Right lobe of liver (tissue), 6 donors: Measurements from ENCODE around the gene RDH12. TPM values are rescaled to one million over a fixed set of nuclear protein-coding genes. Genes with fewer than 3 reads are reported as not detected.
"Not testable (repeated sequence)": the region's sequence is repeated elsewhere in the genome, so short reads cannot be mapped to it uniquely, and the experiment has no call there.

Source experiments
- ATAC-seq, 4 donors: fragments of 200-7000 bp; cut with Tn5 transposase; one replicate each; pipeline ENCODE4 v1.9.1; 2020; ENCODE audit warnings: mild to moderate bottlenecking in 4 of 4, moderate library complexity in 4 of 4
- DNase-seq, 3 donors: peaks; one replicate each; pipeline ENCODE4 v3.0.0-alpha.2; 2020
- H3K27ac ChIP-seq, 3 donors: fragments of 200-600 bp; one replicate each; pipeline ENCODE4 v1.8.0; 2022
- H3K27me3 ChIP-seq, 2 donors: fragments of 200-600 bp; one replicate each; pipeline ENCODE4 v1.8.0; 2022
- H3K36me3 ChIP-seq, 4 donors: fragments of 200-600 bp; sonication (generic) in 1 of 4; one replicate each; pipeline versions ENCODE4 v1.5.1 to v1.8.0; 2017 to 2022; ENCODE audit warnings: control low read depth in 1 of 4
- H3K4me1 ChIP-seq, 4 donors: fragments of 200-600 bp; sonication (generic) in 1 of 4; one replicate each; pipeline versions ENCODE4 v1.5.1 to v1.8.0; 2017 to 2022; ENCODE audit warnings: control low read depth in 1 of 4
- H3K4me3 ChIP-seq, 3 donors: fragments of 200-600 bp; one replicate each; pipeline ENCODE4 v1.8.0; 2022
- H3K9me3 ChIP-seq, 4 donors: fragments of 200-600 bp; sonication (generic) in 1 of 4; one replicate each; pipeline versions ENCODE4 v1.5.1 to v1.8.0; 2017 to 2022; ENCODE audit warnings: control low read depth in 1 of 4
- POLR2A ChIP-seq: fragments of 450-650 bp; IDR thresholded peaks from one replicate; pipeline ENCODE4 v1.6.1; 2017; ENCODE audit warnings: antibody characterized with exemption, mild to moderate bottlenecking
- WGBS: methylation state at CpG from one replicate; pipeline ENCODE4 v1.1.6; 2018; ENCODE audit warnings: low coverage, low lambda C conversion rate; ENCODE audit not compliant: insufficient coverage; ENCODE audit errors: missing lambda C conversion rate; 5-methylcytosine and 5-hydroxymethylcytosine counted together
- intact Hi-C, 2 donors: fragments of 100-400 bp; cut with DNase I; formaldehyde crosslinking; loops; one replicate each; pipeline versions ENCODE4 v1.11.2 to v1.14.1; 2022
- total RNA-seq, 6 experiments: library from RNA; depleted of rRNA in 2 of 6; stranded (reverse); fragments of >200 nt in 2 of 6; fragmentation: NEBNext Ultra II Directional in 3 of 6; extraction: Animal tissue kit (Norgen Biotek cat#: 25700) in 3 of 6; gene quantifications; one replicate each; pipeline versions ENCODE4 v1.1.0 to v1.2.4, GENCODE V29; 2016 to 2023
- TF ChIP-seq, protein P1 (sequence below), 4 donors: fragments of 200-600 bp in 3 of 4; fragments of 450-650 bp in 1 of 4; IDR thresholded peaks; one replicate each; pipeline versions ENCODE4 v1.5.1 to v1.8.0; 2016 to 2022; ENCODE audit warnings: antibody characterized with exemption in 4 of 4, mild to moderate bottlenecking in 2 of 4
- donor health status: DM: no; HTN: yes; CAD: no.
- donor health status: DM: no; HTN: no; CAD: no.
- donor health status: DM: no; HTN: no; CAD: no.
- donor health status: DM: no; HTN: yes; CAD: no.
- donor health status: DM: no; HTN: yes; CAD: no.

RDH12 gene
- total RNA-seq, 6 experiments from 2014 or later: 0.22 to 2.4 (median 1.2) TPM

DNA sequence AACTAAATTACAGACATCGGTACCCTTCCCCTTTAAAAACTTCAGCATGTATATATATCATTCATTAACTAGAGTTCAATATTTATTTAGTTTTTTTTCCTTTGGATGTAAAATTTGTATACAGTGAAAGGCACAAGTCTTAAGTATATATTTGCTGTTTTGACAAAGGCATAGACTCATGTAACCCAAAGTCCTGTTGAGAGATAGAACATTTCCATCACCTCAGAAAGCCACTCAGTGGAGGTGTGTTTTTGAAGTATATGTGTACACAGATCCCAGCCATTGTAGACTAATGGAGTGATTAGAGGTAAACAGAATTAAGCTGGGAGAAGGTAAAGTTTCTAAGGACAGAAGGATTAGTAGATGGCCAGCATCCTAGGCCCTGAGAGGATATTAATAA lies 15.4 kb downstream of the RDH12 start:
- H3K27ac ChIP-seq: no peak overlapping the region
- H3K9me3 ChIP-seq: no peaks in the 10 kb centered on the region
- WGBS: 100% methylated on average over 1 of the region's 1 CpG
- no peaks in the 10 kb centered on the region for H3K36me3 ChIP-seq
- H3K4me1 ChIP-seq: no peaks in the 10 kb centered on the region
- DNase-seq (no peak), ATAC-seq (no peak)
- H3K27me3 ChIP-seq: no peaks in the 10 kb centered on the region
- no peak overlapping the region for H3K4me3 ChIP-seq
- intact Hi-C loops: no loop called here
- TF ChIP-seq, protein P1, sequence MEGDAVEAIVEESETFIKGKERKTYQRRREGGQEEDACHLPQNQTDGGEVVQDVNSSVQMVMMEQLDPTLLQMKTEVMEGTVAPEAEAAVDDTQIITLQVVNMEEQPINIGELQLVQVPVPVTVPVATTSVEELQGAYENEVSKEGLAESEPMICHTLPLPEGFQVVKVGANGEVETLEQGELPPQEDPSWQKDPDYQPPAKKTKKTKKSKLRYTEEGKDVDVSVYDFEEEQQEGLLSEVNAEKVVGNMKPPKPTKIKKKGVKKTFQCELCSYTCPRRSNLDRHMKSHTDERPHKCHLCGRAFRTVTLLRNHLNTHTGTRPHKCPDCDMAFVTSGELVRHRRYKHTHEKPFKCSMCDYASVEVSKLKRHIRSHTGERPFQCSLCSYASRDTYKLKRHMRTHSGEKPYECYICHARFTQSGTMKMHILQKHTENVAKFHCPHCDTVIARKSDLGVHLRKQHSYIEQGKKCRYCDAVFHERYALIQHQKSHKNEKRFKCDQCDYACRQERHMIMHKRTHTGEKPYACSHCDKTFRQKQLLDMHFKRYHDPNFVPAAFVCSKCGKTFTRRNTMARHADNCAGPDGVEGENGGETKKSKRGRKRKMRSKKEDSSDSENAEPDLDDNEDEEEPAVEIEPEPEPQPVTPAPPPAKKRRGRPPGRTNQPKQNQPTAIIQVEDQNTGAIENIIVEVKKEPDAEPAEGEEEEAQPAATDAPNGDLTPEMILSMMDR (IDR thresholded peaks at IDR 0.05): no peak
- no peak for TF ChIP-seq POLR2A

DNA sequence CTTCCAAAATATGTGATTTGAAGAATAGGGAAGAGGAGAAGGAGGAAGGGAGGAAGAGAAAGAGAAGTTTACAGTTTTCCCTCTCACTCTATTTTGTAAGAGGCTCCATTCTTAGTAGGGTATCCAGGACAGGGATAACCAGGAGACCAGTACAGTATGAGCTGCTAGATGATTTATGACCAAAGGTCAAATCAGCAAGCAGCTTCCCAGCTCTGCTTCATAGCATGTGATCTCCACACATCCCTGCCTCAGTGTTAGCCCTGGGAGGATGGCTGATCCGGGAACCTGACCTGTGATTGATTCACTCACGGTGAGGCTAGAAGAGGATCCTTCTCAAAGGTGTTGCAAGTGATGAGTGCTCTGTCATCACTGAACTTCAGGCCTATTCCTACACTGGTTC lies 16.6 kb downstream of the RDH12 start:
- peak in 1 of 4 donors; percentile 43 for ATAC-seq
- 40% methylated on average over 1 of the region's 2 CpGs for WGBS
- TF ChIP-seq, protein P1 (IDR thresholded peaks at IDR 0.05): no peak
- no peak overlapping the region for H3K27ac ChIP-seq
- no peak overlapping the region for H3K4me3 ChIP-seq
- no peaks in the 10 kb centered on the region for H3K27me3 ChIP-seq
- DNase-seq: no peak
- no peaks in the 10 kb centered on the region for H3K9me3 ChIP-seq
- intact Hi-C loops: no loop called here
- H3K36me3 ChIP-seq: no peaks in the 10 kb centered on the region
- no peaks in the 10 kb centered on the region for H3K4me1 ChIP-seq

DNA sequence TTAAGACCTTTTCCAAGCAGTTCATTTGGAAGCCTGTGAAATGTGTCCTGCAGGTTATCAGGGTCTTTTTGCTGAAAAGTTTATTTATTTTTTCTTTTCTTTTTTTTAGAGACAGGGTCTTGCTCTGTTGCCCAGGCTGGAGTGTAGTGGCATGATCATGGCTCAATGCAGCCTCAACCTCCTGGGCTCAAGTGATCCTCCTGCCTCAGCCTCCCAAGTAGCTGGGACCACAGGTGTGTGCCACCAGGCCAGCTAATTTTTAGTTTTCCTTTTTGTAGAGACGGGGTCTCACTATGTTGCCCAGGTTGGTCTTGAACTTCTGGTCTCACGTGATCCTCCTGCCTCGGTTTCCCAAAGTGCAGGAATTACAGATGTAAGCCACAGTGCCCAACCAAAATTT lies 17.7 kb downstream of the RDH12 start:
- DNase-seq, H3K9me3 ChIP-seq, H3K4me1 ChIP-seq, ATAC-seq, H3K27me3 ChIP-seq, H3K36me3 ChIP-seq, intact Hi-C loops, H3K4me3 ChIP-seq, H3K27ac ChIP-seq: not testable (repeated sequence)
- 73% methylated on average over 2 of the region's 3 CpGs for WGBS

DNA sequence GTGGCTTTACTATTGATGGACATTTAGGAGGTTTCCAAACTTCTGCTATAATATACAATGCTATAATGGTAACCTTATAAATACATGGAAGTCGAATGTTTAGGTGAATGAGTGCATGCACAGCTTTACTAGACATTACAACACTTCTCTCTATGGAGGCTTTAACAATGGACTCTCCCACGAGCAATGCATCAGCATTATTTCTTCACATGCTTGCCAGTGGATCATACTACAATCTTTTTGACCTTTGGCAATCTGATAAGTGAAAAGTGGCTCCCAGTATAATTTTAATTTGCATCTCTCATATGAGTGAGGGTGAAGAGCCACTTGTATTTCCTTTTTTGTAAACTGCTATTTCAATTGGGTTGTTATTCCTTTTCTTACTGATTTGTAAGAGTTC lies 18.2 kb downstream of the RDH12 start:
- ATAC-seq: no peak
- H3K9me3 ChIP-seq: no peaks in the 10 kb centered on the region
- H3K4me1 ChIP-seq: no peaks in the 10 kb centered on the region
- DNase-seq: no peak
- H3K27ac ChIP-seq: no peak overlapping the region
- TF ChIP-seq, protein P1 (IDR thresholded peaks at IDR 0.05): no peak
- TF ChIP-seq POLR2A: no peak
- WGBS: 27% methylated on average over 2 of the region's 2 CpGs
- no peaks in the 10 kb centered on the region for H3K27me3 ChIP-seq
- no peaks in the 10 kb centered on the region for H3K36me3 ChIP-seq
- no peak overlapping the region for H3K4me3 ChIP-seq
- intact Hi-C loops: no loop called here

DNA sequence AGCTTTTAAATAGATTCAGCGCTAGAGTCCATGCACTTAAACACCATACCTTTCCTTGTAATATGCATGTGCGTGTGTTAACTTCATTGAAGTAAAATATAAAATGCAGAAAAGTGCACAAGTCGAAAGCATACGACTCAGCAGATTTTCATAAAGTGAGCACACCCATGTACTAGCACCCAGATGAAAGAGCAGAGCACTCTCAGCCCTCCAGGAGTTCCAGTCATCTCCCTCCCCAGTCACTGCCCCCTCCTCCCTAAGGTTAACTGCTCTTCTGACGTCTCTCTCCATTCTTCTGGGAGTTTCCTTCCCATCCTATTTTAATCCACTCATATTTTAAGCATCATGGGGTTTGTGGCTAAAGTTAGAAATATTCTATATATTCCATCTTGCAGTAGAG lies 20.2 kb downstream of the RDH12 start:
- no peaks in the 10 kb centered on the region for H3K4me1 ChIP-seq
- no peaks in the 10 kb centered on the region for H3K27me3 ChIP-seq
- H3K36me3 ChIP-seq: no peaks in the 10 kb centered on the region
- WGBS: 58% methylated on average over 5 of the region's 5 CpGs
- DNase-seq (no peak), ATAC-seq (no peak)
- TF ChIP-seq, protein P1 (IDR thresholded peaks at IDR 0.05): no peak
- TF ChIP-seq POLR2A: no peak
- H3K27ac ChIP-seq: no peak overlapping the region
- no peak overlapping the region for H3K4me3 ChIP-seq
- intact Hi-C loops: no loop called here
- H3K9me3 ChIP-seq: no peaks in the 10 kb centered on the region
